Naive B cell (primary cell): ENCODE data around the gene NOC4L. TPM values are rescaled to one million over a fixed set of nuclear protein-coding genes. Genes with fewer than 3 reads are reported as not detected.

ENCODE experiments used
- ATAC-seq, 2 donors: fragments of 150-1000 bp; cut with Tn5 transposase; 2 replicates each; pipeline ENCODE4 v1.10.0; 2021; ENCODE audit warnings: low read depth in 2 of 2, mild to moderate bottlenecking in 2 of 2, moderate library complexity in 2 of 2
- DNase-seq: peaks from one replicate; pipeline ENCODE4 v3.0.0; 2022
- H3K27ac Mint-ChIP-seq, 6 donors: one replicate each; pipeline ENCODE4 v1.8.0; 2020 to 2022; ENCODE audit warnings: mild to moderate bottlenecking in 6 of 6, mixed read lengths in 6 of 6, moderate library complexity in 5 of 6, inconsistent platforms in 2 of 6
- H3K27me3 Mint-ChIP-seq, 3 donors: one replicate each; pipeline ENCODE4 v1.8.0; 2021 to 2022; ENCODE audit warnings: mixed read lengths in 3 of 3, mild to moderate bottlenecking in 1 of 3
- H3K36me3 Mint-ChIP-seq, 2 donors: one replicate each; pipeline ENCODE4 v1.8.0; 2020 to 2022; ENCODE audit warnings: mixed read lengths in 2 of 2, inconsistent platforms in 1 of 2, mild to moderate bottlenecking in 1 of 2
- H3K4me1 Mint-ChIP-seq, 3 donors: one replicate each; pipeline ENCODE4 v1.8.0; 2020 to 2022; ENCODE audit warnings: mixed read lengths in 3 of 3, inconsistent platforms in 1 of 3, mild to moderate bottlenecking in 1 of 3, moderate library complexity in 1 of 3
- H3K4me3 Mint-ChIP-seq, 8 donors: one replicate each; pipeline ENCODE4 v1.8.0; 2020 to 2022; ENCODE audit warnings: mild to moderate bottlenecking in 8 of 8, mixed read lengths in 8 of 8, moderate library complexity in 8 of 8, inconsistent platforms in 2 of 8
- H3K9me3 Mint-ChIP-seq, 7 donors: one replicate each; pipeline ENCODE4 v1.8.0; 2020 to 2022; ENCODE audit warnings: mixed read lengths in 7 of 7, mild to moderate bottlenecking in 5 of 7, inconsistent platforms in 2 of 7, moderate library complexity in 1 of 7
- polyA plus RNA-seq, 6 donors: library from polyadenylated mRNA; unstranded; fragments of 300-500 nt; fragmentation: Illumina TruSeq; gene quantifications; one replicate each; pipeline ENCODE4 v1.2.3, GENCODE V29; 2021; ENCODE audit warnings: low read depth in 6 of 6

The NOC4L gene
- polyA plus RNA-seq, 6 donors from 2014 or later = 19.1 to 26.4 (median 24.1) TPM

GRCh38 chr12:132201391-132202120, 57.3 kb downstream of the NOC4L start:
- H3K4me3 Mint-ChIP-seq = no peak overlapping the region
- DNase-seq (no peak), ATAC-seq (no peak)
- no peaks in the 10 kb centered on the region for H3K36me3 Mint-ChIP-seq
- H3K27ac Mint-ChIP-seq = no peak overlapping the region
- peaks cover 0 to 8% (median 0%) of the 10 kb centered on the region in 3 donors for H3K4me1 Mint-ChIP-seq
- peaks cover 0 to 2% (median 0%) of the 10 kb centered on the region in 7 donors for H3K9me3 Mint-ChIP-seq
- peaks cover 10 to 60% (median 30%) of the 10 kb centered on the region in 3 donors for H3K27me3 Mint-ChIP-seq

Other genes with a start within 250 kb of the NOC4L start
- 1 to 10 TPM in 1 of 6 donors, under 1 TPM in 5; 0.22 to 2.1 (median 0.73) TPM for gene ULK1, start 249.8 kb upstream of the NOC4L start, polyA plus RNA-seq
- 10 to 100 TPM in 5 of 6 donors, 1 to 10 TPM in 1; 9.7 to 43.2 (median 22.5) TPM for gene PUS1, start 215.2 kb upstream of the NOC4L start, polyA plus RNA-seq
- gene EP400, start 194.5 kb upstream of the NOC4L start, polyA plus RNA-seq = 10 to 100 TPM in 1 of 6 donors, 1 to 10 TPM in 5; 5.8 to 11.7 (median 6.4) TPM
- 10 to 100 TPM in 1 of 6 donors, 1 to 10 TPM in 4, not detected in 1; 7.1 to 14.9 (median 7.6) TPM for gene DDX51, start 138 bp upstream of the NOC4L start, polyA plus RNA-seq
- 1 to 10 TPM in 1 of 6 donors, under 1 TPM in 2, not detected in 3; 0.43 to 3.0 (median 0.74) TPM for gene GALNT9, start 185.1 kb downstream of the NOC4L start, polyA plus RNA-seq